HCT116 (cell line): Measurements from ENCODE around the gene ECSCR.

Experiments used
- CTCF ChIP-seq, 3 experiments: fragments of 200-600 bp in 1 of 3; sonication (generic) in 1 of 3; IDR thresholded peaks in 2 of 3; conservative IDR thresholded peaks in 1 of 3; 2 replicates each; pipeline ENCODE4 v1.5.1; 2012 to 2017; ENCODE audit warnings: low read depth in 2 of 3, low read length in 2 of 3, antibody characterized with exemption in 1 of 3, borderline replicate concordance in 1 of 3, control low read depth in 1 of 3, mild to moderate bottlenecking in 1 of 3, mixed read lengths in 1 of 3, mixed run types in 1 of 3, moderate library complexity in 1 of 3; ENCODE audit not compliant: insufficient read depth in 1 of 3
- EZH2 ChIP-seq: fragments of 200-600 bp; sonication (generic); IDR thresholded peaks from 2 replicates; pipeline ENCODE4 v1.6.1; 2017; ENCODE audit warnings: antibody characterized with exemption, mixed run types
- ZFX ChIP-seq: fragments of 450-650 bp; IDR thresholded peaks from 2 replicates; pipeline ENCODE4 v1.6.1; 2017
- ZNF274 ChIP-seq: fragments of 200-500 bp; sonication (Bioruptor generic); IDR thresholded peaks from 2 replicates; pipeline ENCODE4 v1.6.1; 2014; ENCODE audit warnings: mild to moderate bottlenecking, low read depth, low read length, inconsistent platforms

GRCh38 chr5:139486201-139486600 lies 23.7 kb upstream of the ECSCR start:
- TF ChIP-seq EZH2 (no peak), ZFX (no peak), CTCF (IDR thresholded peaks at IDR 0.05 in 2 of 3, conservative IDR thresholded peaks at IDR 0.05 in 1 of 3; ENCODE audit: borderline replicate concordance in 1 of 3, insufficient read depth in 1 of 3, low read depth in 2 of 3, low read length in 2 of 3) (no peak), ZNF274 (no peak)
